HG03066 (cell line): ENCODE data around the gene BEGAIN.

Experiments used
- ATAC-seq: cut with Tn5 transposase; IDR thresholded peaks from one replicate; pipeline ENCODE4 v1.9.1; 2021; ENCODE audit warnings: low read depth; ENCODE audit not compliant: unreplicated experiment

BEGAIN gene

GRCh38 chr14:100570726-100571454, 16.3 kb downstream of the BEGAIN start:
- ATAC-seq = no peak

DNA sequence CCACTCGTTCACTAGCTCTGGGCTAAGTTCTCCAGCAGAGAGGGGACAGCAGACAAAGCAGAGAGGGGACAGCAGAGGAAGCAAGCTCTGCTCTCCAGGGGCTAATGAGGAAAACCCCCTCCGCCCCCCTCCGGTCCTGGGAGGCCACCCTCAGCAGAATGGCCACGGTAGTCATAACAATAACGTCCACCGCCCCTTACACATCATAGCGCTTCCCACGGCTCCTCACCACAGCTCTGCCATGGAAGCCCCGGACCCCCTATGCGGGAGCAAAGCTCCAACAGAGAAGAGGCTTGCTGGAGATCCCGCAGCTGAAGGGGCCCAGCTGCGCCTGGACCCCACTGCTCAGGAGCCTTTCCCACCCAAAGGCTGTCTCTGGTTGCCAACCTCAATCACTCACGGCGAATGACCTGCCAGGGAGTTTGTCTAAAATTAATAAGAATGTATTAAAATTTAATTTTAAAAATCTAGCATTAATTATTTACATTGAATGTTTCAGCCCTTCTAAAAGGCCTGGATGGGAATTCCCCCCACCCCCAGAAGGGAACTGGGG, 17.4 kb downstream of the BEGAIN start:
- ATAC-seq = no peak

DNA sequence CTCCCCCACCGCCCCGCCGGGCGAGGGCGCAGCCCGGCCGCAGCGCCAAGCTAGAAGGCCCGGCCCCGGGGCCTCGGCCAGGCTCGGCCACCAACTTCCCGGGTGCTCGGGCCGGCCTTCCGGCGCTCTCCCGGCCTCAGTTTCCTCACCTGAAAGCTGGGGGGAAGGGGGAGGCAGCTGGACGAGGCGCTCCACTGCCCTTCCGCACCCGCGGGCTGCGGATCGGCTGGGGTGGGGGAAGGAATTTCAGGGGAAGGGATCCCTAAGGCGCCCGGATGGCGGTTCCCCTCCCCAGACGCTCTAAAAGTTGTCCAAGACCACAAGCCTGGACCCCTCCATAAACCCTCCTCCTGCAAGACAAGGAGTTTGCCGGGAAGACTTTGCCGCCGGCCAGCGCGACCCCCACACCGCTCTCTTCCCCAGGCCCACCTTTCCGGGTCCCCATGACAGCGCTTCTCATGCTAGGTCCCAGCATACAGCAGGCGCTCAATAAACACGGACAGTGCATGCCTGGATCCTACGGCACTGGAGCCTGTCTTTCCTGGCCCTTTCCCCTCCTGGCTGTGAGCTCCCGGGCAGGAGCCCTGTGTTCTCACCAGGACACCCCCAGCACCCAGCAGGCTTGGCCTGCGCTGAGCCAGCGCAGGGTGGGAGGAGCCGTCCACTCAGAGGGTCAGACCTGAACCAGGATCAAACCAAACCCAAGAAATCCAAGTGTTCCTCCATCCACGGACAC, 18.1 kb downstream of the BEGAIN start:
- ATAC-seq = no peak

DNA sequence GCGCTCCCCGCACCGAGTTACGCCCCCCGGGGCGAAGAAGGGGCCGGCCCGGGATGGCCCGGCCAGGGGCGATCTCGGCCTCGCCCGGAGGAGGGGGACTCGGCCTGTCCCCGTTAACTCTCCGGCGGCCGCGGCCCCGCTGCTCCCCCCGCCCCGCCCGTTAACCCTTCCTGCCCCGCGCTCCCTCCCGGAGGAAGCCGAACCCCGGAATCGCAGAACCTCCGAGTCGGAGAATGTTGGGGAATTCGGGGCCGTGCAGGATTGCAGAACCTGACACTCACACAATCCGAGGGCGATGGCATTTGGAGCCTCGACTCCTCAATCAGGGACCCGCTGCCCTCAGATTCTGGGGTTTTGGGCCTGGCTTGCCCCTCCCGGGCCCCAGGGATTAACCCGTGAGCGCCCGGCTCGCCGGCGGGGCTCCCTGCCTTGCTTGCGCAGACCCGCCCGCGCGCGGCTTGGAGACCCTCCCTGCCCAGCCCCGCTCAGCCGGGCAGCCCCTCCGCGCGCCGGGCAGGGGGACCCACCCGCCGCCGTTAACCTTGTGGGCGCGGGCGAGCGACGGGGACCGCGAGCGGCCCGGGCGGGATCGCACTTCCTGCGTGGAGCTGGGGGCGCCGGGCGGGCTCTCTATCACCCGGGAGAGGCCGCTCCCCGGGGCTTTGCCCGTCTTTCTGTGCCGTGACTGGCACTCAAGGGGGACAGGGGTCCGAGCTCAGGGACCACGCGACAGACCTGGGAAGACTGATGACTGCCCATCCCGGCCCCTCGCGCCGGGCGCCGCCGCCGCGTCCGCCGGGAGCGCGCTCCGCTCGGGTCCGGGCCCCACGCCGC, 18.8 kb downstream of the BEGAIN start:
- no peak for ATAC-seq

DNA sequence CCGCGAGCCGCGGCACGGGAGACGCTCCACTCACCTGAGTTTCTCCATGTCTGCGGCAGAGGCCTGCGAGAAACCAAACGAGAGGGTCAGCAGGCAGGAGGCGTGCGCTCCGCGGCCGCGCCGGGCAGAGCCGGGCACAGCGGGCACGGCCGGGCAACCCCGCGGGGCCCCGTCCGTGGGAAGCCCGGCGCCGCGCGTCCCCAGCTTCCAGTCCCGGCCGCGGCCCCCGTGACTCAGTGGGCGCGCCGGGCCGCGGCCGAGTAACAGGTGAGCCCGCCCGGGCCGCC, 19.4 kb downstream of the BEGAIN start:
- no peak for ATAC-seq

DNA sequence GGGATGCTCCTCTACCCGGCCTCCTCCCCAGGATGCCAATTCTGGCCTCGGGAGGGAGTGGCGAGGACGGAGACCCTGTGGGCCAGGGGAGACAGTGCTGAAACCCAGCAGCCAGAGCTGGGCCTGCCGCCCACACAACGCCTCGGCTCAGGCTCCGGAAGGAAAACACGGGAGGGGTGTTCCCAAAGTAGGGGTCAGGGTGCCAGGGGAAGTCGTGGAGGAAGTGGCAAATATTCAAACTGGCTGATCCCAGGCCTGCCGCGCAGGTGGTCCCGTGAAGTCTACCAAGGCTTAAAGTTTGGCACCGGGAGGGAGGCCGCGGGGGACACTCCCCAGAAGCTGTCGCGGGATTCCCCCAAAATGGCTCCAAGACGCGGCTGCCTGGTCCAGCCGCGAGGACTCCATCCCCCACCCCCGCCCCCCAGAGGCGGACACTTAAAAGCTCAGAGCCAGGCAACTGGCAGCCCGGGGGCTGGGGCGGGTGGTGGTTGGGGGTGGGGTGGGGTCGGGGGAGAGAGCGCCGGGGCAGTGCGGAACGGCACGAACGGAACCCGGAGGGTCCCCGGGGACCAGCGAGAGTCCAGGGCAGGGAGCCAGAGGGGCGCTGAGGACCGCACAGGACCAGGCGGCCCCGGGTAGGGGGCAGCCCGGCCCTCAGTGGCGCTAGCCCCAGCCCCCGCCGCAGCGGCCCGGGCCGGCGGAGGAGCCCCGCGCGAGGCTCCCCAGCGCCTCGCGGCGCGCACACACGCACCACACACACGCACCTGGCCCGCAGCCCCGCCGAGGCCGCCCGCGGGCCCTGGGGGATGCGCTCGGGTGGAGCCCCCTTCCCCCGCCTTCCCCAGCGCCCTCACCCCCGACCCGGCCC, 20.0 kb downstream of the BEGAIN start:
- ATAC-seq = no peak

DNA sequence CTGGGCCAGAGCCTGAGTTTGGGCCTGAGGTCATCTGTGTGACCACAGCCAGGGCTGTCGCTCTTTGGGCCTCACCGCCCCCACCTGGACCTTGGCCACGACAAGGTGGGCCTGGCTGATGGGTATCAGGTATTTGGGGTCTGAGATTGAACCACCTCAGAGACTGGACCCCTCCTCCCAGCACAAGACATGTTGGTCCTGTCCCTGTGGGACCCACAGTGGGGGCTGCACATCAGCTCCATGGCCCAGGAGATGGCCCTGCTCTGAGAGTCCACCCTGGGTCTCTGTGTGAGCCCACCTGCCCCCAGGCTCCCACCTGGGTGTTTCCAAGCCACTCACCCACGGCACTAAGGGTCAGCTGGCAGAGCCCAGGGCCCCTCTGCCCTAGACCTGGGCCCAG, 20.6 kb downstream of the BEGAIN start:
- ATAC-seq = no peak

GRCh38 chr14:100566119-100566518, 21.1 kb downstream of the BEGAIN start:
- no peak for ATAC-seq

GRCh38 chr14:100565650-100566049, 21.6 kb downstream of the BEGAIN start:
- ATAC-seq = no peak

DNA sequence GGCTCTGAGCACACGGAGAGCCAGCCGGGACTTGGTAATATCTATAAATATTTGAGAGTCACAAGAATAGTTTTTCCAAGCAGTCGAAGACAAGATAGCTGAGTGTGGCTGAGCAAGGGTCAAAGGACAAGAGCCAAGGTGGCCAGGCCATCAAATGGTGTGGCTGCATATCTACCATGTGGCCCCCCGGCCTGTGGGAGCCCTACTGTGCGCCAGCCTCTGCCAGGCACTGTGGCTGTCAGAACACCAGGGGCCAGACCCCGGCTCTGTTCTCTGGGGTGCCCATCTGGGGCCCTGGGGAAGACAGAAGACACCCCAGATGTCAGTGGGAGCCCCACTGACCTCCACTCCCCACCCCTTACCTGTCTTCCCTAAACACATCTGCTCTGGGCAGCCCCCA, 22.7 kb downstream of the BEGAIN start:
- no peak for ATAC-seq

DNA sequence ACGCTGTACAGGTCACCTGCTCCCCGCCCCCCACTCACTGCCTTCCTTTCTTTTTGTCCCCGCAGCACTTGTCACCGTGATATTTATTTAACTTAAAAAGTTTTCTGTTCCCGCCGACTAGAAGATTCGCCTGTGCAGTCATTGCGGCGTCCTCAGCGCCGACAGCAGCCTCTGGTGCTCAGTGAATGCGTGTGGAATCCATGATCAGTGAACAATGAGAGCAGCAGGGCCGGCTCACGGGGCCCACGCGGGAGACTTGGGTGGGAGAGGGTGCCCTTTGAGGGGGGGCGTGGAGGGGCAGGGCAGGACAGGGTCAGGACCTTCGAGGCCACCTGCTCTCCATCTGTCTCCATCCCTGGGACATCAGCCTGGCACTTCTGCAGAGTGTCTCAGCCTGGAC, 24.5 kb downstream of the BEGAIN start:
- no peak for ATAC-seq

GRCh38 chr14:100561005-100561404, 26.2 kb downstream of the BEGAIN start:
- no peak for ATAC-seq

DNA sequence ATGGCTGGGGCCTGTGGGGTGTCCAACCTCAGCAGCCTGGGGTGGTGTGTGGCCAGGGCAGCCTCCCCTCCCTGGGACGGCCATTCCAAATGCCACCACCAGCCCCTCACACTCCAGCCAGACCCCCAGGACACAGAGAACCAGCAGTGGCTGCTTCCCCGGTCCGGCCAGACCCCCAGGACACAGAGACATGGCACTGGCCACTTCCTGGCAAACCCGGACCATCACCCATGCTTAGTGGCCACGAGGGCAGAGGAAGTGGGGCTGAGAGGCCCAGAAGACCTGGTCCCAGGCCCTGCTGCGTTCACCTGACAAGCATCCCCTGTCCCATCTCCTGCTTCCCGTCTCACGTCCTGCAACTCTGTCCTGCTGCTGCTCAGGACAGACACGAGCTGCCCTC, 26.7 kb downstream of the BEGAIN start:
- no peak for ATAC-seq

GRCh38 chr14:100559455-100559854, 27.8 kb downstream of the BEGAIN start:
- no peak for ATAC-seq

GRCh38 chr14:100558966-100559365, 28.3 kb downstream of the BEGAIN start:
- ATAC-seq = no peak

DNA sequence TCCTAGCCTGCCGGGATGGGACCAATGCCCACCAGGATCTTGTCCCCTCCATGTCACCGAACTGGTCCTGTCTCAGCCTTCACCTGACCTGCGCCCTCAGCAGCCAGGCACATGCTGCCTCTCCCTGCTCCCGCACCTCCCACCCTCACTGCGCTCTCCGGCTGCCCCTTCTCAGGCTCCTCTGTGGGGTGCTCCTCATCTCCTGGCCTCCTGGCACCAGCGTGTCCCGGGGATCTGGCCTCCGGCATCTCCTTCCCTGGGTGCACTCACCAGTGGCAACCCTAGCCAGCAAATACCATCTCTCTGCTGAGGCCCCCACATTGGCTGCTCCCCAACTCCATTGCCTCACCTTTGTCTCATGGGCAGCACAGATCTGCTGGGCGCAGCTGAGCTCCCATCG, 29.0 kb downstream of the BEGAIN start:
- ATAC-seq = no peak

GRCh38 chr14:100557658-100558057, 29.6 kb downstream of the BEGAIN start:
- no peak for ATAC-seq

GRCh38 chr14:100556936-100557505, 30.2 kb downstream of the BEGAIN start:
- no peak for ATAC-seq

- ATAC-seq = no peak
These were observed 31.1 kb downstream of the BEGAIN start for GRCh38 chr14:100556140-100556475.
